GM18526 (cell line): ENCODE measurements around the gene UNC13C.

ENCODE experiments used
- POLR2A ChIP-seq: IDR thresholded peaks from 3 replicates; pipeline ENCODE4 v1.6.1; 2011; ENCODE audit not compliant: insufficient read length; ENCODE audit errors: extremely low read depth

The UNC13C gene

GRCh38 chr15:54580643-54581042 lies 602.4 kb downstream of the UNC13C start:
- TF ChIP-seq POLR2A = no peak

GRCh38 chr15:54582863-54583643 lies 604.8 kb downstream of the UNC13C start:
- TF ChIP-seq POLR2A = no peak

GRCh38 chr15:54585063-54585462 lies 606.8 kb downstream of the UNC13C start:
- no peak for TF ChIP-seq POLR2A

GRCh38 chr15:54594115-54594514 lies 615.9 kb downstream of the UNC13C start:
- no peak for TF ChIP-seq POLR2A

GRCh38 chr15:54599386-54599785 lies 621.1 kb downstream of the UNC13C start:
- TF ChIP-seq POLR2A = no peak

GRCh38 chr15:54605043-54605442 lies 626.8 kb downstream of the UNC13C start:
- no peak for TF ChIP-seq POLR2A

- no peak for TF ChIP-seq POLR2A
Measured at GRCh38 chr15:54605556-54605955, 627.3 kb downstream of the UNC13C start.

- TF ChIP-seq POLR2A = no peak
Measured at GRCh38 chr15:54608876-54609835, 630.9 kb downstream of the UNC13C start.

- TF ChIP-seq POLR2A = no peak
Measured at GRCh38 chr15:54618120-54618519, 639.9 kb downstream of the UNC13C start.

- TF ChIP-seq POLR2A = no peak
Measured at GRCh38 chr15:54619180-54619579, 640.9 kb downstream of the UNC13C start.

GRCh38 chr15:54620916-54621315 lies 642.7 kb downstream of the UNC13C start:
- TF ChIP-seq POLR2A = no peak

- TF ChIP-seq POLR2A = no peak
Measured at GRCh38 chr15:54636147-54636546, 657.9 kb downstream of the UNC13C start.

- TF ChIP-seq POLR2A = no peak
Measured at GRCh38 chr15:54638666-54639065, 660.4 kb downstream of the UNC13C start.

GRCh38 chr15:54640873-54641272 lies 662.6 kb downstream of the UNC13C start:
- TF ChIP-seq POLR2A = no peak

GRCh38 chr15:54644796-54645195 lies 666.6 kb downstream of the UNC13C start:
- TF ChIP-seq POLR2A = no peak

GRCh38 chr15:54659646-54660045 lies 681.4 kb downstream of the UNC13C start:
- TF ChIP-seq POLR2A = no peak
